Upper lobe of right lung (tissue), 1 donor: ENCODE measurements around the gene MEA1. TPM values are rescaled to one million over a fixed set of nuclear protein-coding genes. Genes with fewer than 3 reads are reported as not detected.

Experiments used
- ATAC-seq: fragments of 200-7000 bp; cut with Tn5 transposase; one replicate; pipeline ENCODE4 v1.9.1; 2020; ENCODE audit warnings: mild to moderate bottlenecking, moderate library complexity
- DNase-seq: peaks from one replicate; pipeline ENCODE4 v3.0.0-alpha.2; 2020
- H3K27ac ChIP-seq: fragments of 200-600 bp; one replicate; pipeline ENCODE4 v1.8.0; 2022
- H3K27me3 ChIP-seq: fragments of 200-600 bp; one replicate; pipeline ENCODE4 v1.8.0; 2022; ENCODE audit warnings: mild to moderate bottlenecking
- H3K36me3 ChIP-seq: fragments of 200-600 bp; one replicate; pipeline ENCODE4 v1.8.0; 2022
- H3K4me1 ChIP-seq: fragments of 200-600 bp; one replicate; pipeline ENCODE4 v1.8.0; 2022
- H3K4me3 ChIP-seq: fragments of 200-600 bp; one replicate; pipeline ENCODE4 v1.8.0; 2022; ENCODE audit warnings: mild to moderate bottlenecking
- H3K9me3 ChIP-seq: fragments of 200-600 bp; one replicate; pipeline ENCODE4 v1.8.0; 2022
- intact Hi-C: fragments of 100-400 bp; cut with DNase I; formaldehyde crosslinking; loops from one replicate; pipeline ENCODE4 v1.11.0; 2022
- total RNA-seq: library from RNA; stranded (reverse); fragmentation: NEBNext Ultra II Directional; extraction: Animal tissue kit (Norgen Biotek cat#: 25700); gene quantifications from one replicate; pipeline ENCODE4 v1.2.1, GENCODE V29; 2021
- TF ChIP-seq, protein P1 (sequence below): fragments of 200-600 bp; IDR thresholded peaks from one replicate; pipeline ENCODE4 v1.8.0; 2022; ENCODE audit warnings: antibody characterized with exemption
- donor health status: DM: no; HTN: yes; CAD: no; lungs with severe emphysema.

The MEA1 gene
- total RNA-seq, 1 donor from 2014 or later, result 45.5 TPM

DNA sequence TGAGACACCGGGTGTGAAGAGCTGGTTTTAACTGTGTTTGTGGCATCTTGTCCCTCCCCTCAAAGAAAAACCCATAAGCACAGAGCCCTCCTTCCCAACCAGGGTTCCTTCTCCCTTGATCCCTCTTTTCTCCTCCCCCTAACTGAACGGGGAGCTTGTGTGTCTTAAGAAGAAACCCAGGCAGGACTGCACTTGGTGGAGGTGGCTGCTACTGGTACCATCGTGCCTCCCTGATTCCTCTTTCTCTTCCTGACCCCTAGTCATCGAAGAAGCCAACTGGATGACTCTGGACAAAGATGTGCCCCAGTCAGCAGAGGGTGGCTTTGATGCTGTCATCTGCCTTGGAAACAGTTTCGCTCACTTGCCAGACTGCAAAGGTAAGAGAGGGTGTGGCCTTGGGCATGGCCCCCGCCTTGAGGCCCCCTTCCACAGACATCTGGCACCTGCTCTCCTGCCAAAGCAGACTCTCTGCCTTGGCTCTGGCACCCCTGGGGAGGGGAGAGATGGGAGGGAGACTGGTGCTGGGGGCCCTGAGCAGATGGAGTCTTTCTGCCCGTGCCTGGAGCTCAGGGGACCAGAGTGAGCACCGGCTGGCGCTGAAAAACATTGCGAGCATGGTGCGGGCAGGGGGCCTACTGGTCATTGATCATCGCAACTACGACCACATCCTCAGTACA is 51.1 kb downstream of the MEA1 start:
- no peaks in the 10 kb centered on the region for H3K9me3 ChIP-seq
- TF ChIP-seq, protein P1, sequence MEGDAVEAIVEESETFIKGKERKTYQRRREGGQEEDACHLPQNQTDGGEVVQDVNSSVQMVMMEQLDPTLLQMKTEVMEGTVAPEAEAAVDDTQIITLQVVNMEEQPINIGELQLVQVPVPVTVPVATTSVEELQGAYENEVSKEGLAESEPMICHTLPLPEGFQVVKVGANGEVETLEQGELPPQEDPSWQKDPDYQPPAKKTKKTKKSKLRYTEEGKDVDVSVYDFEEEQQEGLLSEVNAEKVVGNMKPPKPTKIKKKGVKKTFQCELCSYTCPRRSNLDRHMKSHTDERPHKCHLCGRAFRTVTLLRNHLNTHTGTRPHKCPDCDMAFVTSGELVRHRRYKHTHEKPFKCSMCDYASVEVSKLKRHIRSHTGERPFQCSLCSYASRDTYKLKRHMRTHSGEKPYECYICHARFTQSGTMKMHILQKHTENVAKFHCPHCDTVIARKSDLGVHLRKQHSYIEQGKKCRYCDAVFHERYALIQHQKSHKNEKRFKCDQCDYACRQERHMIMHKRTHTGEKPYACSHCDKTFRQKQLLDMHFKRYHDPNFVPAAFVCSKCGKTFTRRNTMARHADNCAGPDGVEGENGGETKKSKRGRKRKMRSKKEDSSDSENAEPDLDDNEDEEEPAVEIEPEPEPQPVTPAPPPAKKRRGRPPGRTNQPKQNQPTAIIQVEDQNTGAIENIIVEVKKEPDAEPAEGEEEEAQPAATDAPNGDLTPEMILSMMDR, result no peak
- DNase-seq (no peak), ATAC-seq (no peak)
- H3K4me1 ChIP-seq, result peaks cover 19% of the 10 kb centered on the region
- no peaks in the 10 kb centered on the region for H3K27me3 ChIP-seq
- intact Hi-C loops, result no loop called here
- no peak overlapping the region for H3K27ac ChIP-seq
- peaks cover 44% of the 10 kb centered on the region for H3K36me3 ChIP-seq
- no peak overlapping the region for H3K4me3 ChIP-seq

DNA sequence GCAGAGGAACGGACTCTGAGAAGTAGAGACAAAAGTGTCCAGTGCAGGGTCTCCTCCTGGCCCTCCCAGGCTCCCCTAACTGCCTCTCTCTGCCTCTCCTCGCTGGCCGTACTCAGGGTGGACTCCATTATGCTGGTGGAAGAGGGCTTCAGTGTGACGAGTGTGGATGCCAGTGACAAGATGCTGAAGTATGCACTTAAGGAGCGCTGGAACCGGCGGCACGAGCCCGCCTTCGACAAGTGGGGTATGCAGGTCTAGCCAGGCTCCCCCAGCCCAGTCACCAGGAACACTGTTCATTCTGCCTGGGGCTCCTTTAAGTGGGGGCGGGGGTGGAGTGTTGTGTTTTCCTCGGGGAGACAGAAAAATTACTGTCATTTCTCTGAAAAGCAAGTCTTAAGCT is 51.6 kb downstream of the MEA1 start:
- ATAC-seq (no peak), DNase-seq (no peak)
- Histone ChIP-seq H3K4me1 (peaks cover 19% of the 10 kb centered on the region), H3K4me3 (no peak overlapping the region), H3K27ac (no peak overlapping the region), H3K9me3 (no peaks in the 10 kb centered on the region), H3K27me3 (no peaks in the 10 kb centered on the region), H3K36me3 (peaks cover 40% of the 10 kb centered on the region)
- TF ChIP-seq, protein P1, result no peak
- intact Hi-C loops, result no loop called here

Other genes starting within 250 kb of the MEA1 start
- gene BICRAL, start 231.9 kb downstream of the MEA1 start, total RNA-seq, result 21.0 TPM
- 64.9 TPM for gene RPL7L1, start 134.3 kb downstream of the MEA1 start, total RNA-seq
- 5.0 TPM for gene PTCRA, start 97.9 kb downstream of the MEA1 start, total RNA-seq
- gene CNPY3, start 84.5 kb downstream of the MEA1 start, total RNA-seq, result 63.7 TPM
- gene GNMT, start 53.2 kb downstream of the MEA1 start, total RNA-seq, result 1.4 TPM
- 30.4 TPM for gene PEX6, start 34.8 kb downstream of the MEA1 start, total RNA-seq
- gene PPP2R5D, start 29.4 kb downstream of the MEA1 start, total RNA-seq, result 24.1 TPM
- gene KLHDC3, start 303 bp upstream of the MEA1 start, total RNA-seq, result 58.8 TPM
- 39.4 TPM for gene RRP36, start 7.7 kb upstream of the MEA1 start, total RNA-seq
- gene CUL7, start 39.9 kb upstream of the MEA1 start, total RNA-seq, result 20.1 TPM
- 42.4 TPM for gene MRPL2, start 45.5 kb upstream of the MEA1 start, total RNA-seq
- 32.0 TPM for gene KLC4, start 45.7 kb upstream of the MEA1 start, total RNA-seq
- 97.1 TPM for gene PTK7, start 62.4 kb upstream of the MEA1 start, total RNA-seq
- 33.6 TPM for gene SRF, start 157.3 kb upstream of the MEA1 start, total RNA-seq
- gene CUL9, start 168.2 kb upstream of the MEA1 start, total RNA-seq, result 37.4 TPM
- 27.6 TPM for gene DNPH1, start 215.5 kb upstream of the MEA1 start, total RNA-seq
- 0.17 TPM for gene TTBK1, start 229.5 kb upstream of the MEA1 start, total RNA-seq